SU-DHL-6 (cell line): ENCODE data around the gene DYNC1LI2.

Source experiments
- H2AFZ ChIP-seq: fragments of 200-600 bp; sonication (generic); 2 replicates; pipeline ENCODE4 v1.6.1; 2014; ENCODE audit warnings: low read depth, mild to moderate bottlenecking, moderate library complexity, mixed read lengths, antibody characterized with exemption, low read length; ENCODE audit not compliant: severe bottlenecking
- H3F3A ChIP-seq: fragments of 200-600 bp; shearing (Covaris generic); 2 replicates; pipeline ENCODE4 v1.6.0; 2016; ENCODE audit warnings: antibody characterized with exemption, mild to moderate bottlenecking; ENCODE audit not compliant: insufficient read depth
- H3K27ac ChIP-seq: fragments of 200-600 bp; sonication (generic); 2 replicates; pipeline ENCODE4 v1.5.1; 2016; ENCODE audit warnings: low read depth, mild to moderate bottlenecking, low read length, moderate library complexity, mixed read lengths
- H3K27me3 ChIP-seq: fragments of 200-600 bp; sonication (generic), shearing (Covaris generic); 2 replicates; pipeline ENCODE4 v1.6.0; 2014; ENCODE audit warnings: mild to moderate bottlenecking, low read length
- H3K36me3 ChIP-seq: fragments of 200-600 bp; sonication (generic); 2 replicates; pipeline ENCODE4 v1.6.1; 2014; ENCODE audit warnings: mild to moderate bottlenecking, low read length, mixed read lengths
- H3K4me2 ChIP-seq: fragments of 300-600, 200-600 bp; shearing (Covaris generic), sonication (generic); 2 replicates; pipeline ENCODE4 v1.6.0; 2014; ENCODE audit warnings: low read length, low read depth, mild to moderate bottlenecking; ENCODE audit not compliant: poor library complexity, severe bottlenecking
- H3K4me3 ChIP-seq: fragments of 200-600 bp; sonication (generic); 2 replicates; pipeline ENCODE4 v1.5.1; 2014; ENCODE audit warnings: antibody characterized with exemption, low read length, mild to moderate bottlenecking, mixed read lengths; ENCODE audit not compliant: insufficient read depth, poor library complexity, severe bottlenecking
- H3K79me2 ChIP-seq: fragments of 200-600 bp; sonication (generic); 2 replicates; pipeline ENCODE4 v1.6.1; 2014; ENCODE audit warnings: mild to moderate bottlenecking, low read length, moderate library complexity; ENCODE audit not compliant: insufficient read depth
- H3K9ac ChIP-seq: fragments of 200-600 bp; sonication (generic); 2 replicates; pipeline ENCODE4 v1.7.0; 2014; ENCODE audit warnings: mild to moderate bottlenecking, low read length
- H3K9me2 ChIP-seq: fragments of 200-600 bp; sonication (generic); replicated peaks from 2 replicates; pipeline ENCODE4 v1.6.1; 2014; ENCODE audit warnings: low read length; ENCODE audit not compliant: insufficient read depth
- H3K9me3 ChIP-seq: fragments of 200-600 bp; sonication (generic); 2 replicates; pipeline ENCODE4 v1.6.1; 2014; ENCODE audit warnings: low read length, mixed read lengths; ENCODE audit not compliant: insufficient read depth
- H4K20me1 ChIP-seq: fragments of 200-600 bp; sonication (generic); 2 replicates; pipeline ENCODE4 v1.6.1; 2014; ENCODE audit warnings: low read depth, mild to moderate bottlenecking, antibody characterized with exemption, low read length, moderate library complexity, mixed read lengths
- CTCF ChIP-seq: fragments of 200-600 bp; sonication (generic); IDR thresholded peaks from one replicate; pipeline ENCODE4 v1.5.1; 2017; ENCODE audit warnings: antibody characterized with exemption, mild to moderate bottlenecking, low read length, moderate library complexity; ENCODE audit not compliant: insufficient read depth, poor library complexity, severe bottlenecking
- EZH2phosphoT487 ChIP-seq: fragments of 200-600 bp; sonication (generic), shearing (Covaris generic); conservative IDR thresholded peaks from 2 replicates; pipeline ENCODE4 v1.6.1; 2018; ENCODE audit warnings: mild to moderate bottlenecking, antibody characterized with exemption, low read length, moderate library complexity, mixed read lengths

The DYNC1LI2 gene

GRCh38 chr16:66776457-66776856, 25.0 kb upstream of the DYNC1LI2 start:
- H3K9me2 ChIP-seq = no peaks in the 10 kb centered on the region
- H3F3A ChIP-seq = no peaks in the 10 kb centered on the region
- no peaks in the 10 kb centered on the region for H3K27me3 ChIP-seq
- H4K20me1 ChIP-seq = no peaks in the 10 kb centered on the region
- H3K9ac ChIP-seq = no peak overlapping the region
- H3K27ac ChIP-seq = no peak overlapping the region
- no peak overlapping the region for H3K4me2 ChIP-seq
- no peaks in the 10 kb centered on the region for H3K36me3 ChIP-seq
- no peaks in the 10 kb centered on the region for H3K9me3 ChIP-seq
- no peak for TF ChIP-seq EZH2phosphoT487
- no peak overlapping the region for H3K4me3 ChIP-seq
- H3K79me2 ChIP-seq = no peaks in the 10 kb centered on the region
- H2AFZ ChIP-seq = no peak overlapping the region

DNA sequence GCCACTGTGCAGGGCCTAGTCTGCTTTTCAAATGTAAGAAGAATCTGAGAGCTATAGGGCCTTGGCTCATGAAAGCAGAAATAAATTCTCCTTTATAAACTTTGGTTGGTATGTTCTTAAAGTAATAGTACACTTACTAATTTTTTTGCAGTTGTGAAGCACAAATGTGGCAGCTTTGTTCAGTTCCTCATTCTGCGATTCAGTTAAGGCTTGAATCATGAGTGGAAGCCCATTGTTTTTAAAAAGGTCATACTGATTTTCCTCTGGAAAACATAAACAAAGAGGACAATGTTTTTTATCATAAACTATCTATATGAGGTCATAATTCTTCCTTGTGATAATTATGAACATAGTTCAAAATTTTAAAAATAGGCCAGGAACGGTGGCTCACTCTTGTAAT, 23.6 kb upstream of the DYNC1LI2 start:
- TF ChIP-seq CTCF (no peak), EZH2phosphoT487 (no peak)
- Histone ChIP-seq H3K4me2 (no peak overlapping the region), H3K9me2 (no peaks in the 10 kb centered on the region), H3K9ac (no peak overlapping the region), H3F3A (no peaks in the 10 kb centered on the region), H4K20me1 (no peaks in the 10 kb centered on the region), H3K36me3 (no peaks in the 10 kb centered on the region), H2AFZ (no peak overlapping the region), H3K9me3 (no peaks in the 10 kb centered on the region), H3K27me3 (no peaks in the 10 kb centered on the region), H3K79me2 (no peaks in the 10 kb centered on the region), H3K27ac (no peak overlapping the region), H3K4me3 (no peak overlapping the region)

DNA sequence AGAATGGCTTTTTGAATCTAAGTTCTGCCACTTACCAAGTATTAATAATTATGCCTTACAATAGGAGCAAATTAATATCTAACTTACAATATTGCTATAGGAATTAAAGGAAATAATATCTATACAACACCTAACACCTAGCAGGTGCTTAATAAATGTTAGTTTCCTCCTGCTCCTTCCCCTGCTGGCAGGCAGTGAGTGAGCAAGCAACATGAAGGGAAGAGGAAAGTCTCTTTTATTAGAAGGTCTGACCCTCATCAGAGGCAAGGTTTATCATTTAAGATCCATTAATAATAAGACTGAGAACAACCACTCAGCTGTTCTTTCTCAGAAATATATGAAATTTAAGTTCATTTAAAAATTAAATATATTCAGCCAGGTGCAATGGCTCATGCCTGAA, 6.7 kb upstream of the DYNC1LI2 start:
- Histone ChIP-seq H3K9me2 (no peaks in the 10 kb centered on the region), H3K79me2 (no peaks in the 10 kb centered on the region), H3K4me2 (no peak overlapping the region), H3K9me3 (no peaks in the 10 kb centered on the region), H3K4me3 (no peak overlapping the region), H3K36me3 (no peaks in the 10 kb centered on the region), H3F3A (no peaks in the 10 kb centered on the region), H3K9ac (no peak overlapping the region), H4K20me1 (no peaks in the 10 kb centered on the region), H2AFZ (no peak overlapping the region), H3K27ac (no peak overlapping the region), H3K27me3 (no peaks in the 10 kb centered on the region)
- TF ChIP-seq CTCF (no peak), EZH2phosphoT487 (no peak)

GRCh38 chr16:66754819-66755218, 3.4 kb upstream of the DYNC1LI2 start:
- H3K36me3 ChIP-seq = no peaks in the 10 kb centered on the region
- H3K9me3 ChIP-seq = no peaks in the 10 kb centered on the region
- no peaks in the 10 kb centered on the region for H4K20me1 ChIP-seq

More at GRCh38 chr16:66754819-66755218, 3.4 kb upstream of the DYNC1LI2 start:
- H3K27ac ChIP-seq = no peak overlapping the region
- H3K27me3 ChIP-seq = no peaks in the 10 kb centered on the region
- no peaks in the 10 kb centered on the region for H3K9me2 ChIP-seq
- no peak overlapping the region for H3K4me2 ChIP-seq
- no peak overlapping the region for H3K9ac ChIP-seq
- H2AFZ ChIP-seq = no peak overlapping the region
- no peaks in the 10 kb centered on the region for H3F3A ChIP-seq
- peaks cover 16% of the 10 kb centered on the region for H3K79me2 ChIP-seq
- TF ChIP-seq CTCF = no peak
- no peak overlapping the region for H3K4me3 ChIP-seq
